GM12864 (cell line): ENCODE results near the gene AFAP1L1.

Source experiments
- DNase-seq: peaks from one replicate; pipeline ENCODE4 v3.0.0-alpha.2; 2011; ENCODE audit warnings: low read depth
- H3K4me3 ChIP-seq: 2 replicates; pipeline ENCODE4 v1.5.1; 2011; ENCODE audit warnings: mild to moderate bottlenecking, low read depth, low read length, control low read depth
- TF ChIP-seq, protein P1 (sequence below): IDR thresholded peaks from 2 replicates; pipeline ENCODE4 v1.5.1; 2011; ENCODE audit warnings: low read depth, mild to moderate bottlenecking, moderate library complexity, low read length, control low read depth, inconsistent platforms; ENCODE audit errors: missing control alignments

The AFAP1L1 gene

GRCh38 chr5:149247726-149248125, 23.9 kb upstream of the AFAP1L1 start:
- TF ChIP-seq, protein P1, sequence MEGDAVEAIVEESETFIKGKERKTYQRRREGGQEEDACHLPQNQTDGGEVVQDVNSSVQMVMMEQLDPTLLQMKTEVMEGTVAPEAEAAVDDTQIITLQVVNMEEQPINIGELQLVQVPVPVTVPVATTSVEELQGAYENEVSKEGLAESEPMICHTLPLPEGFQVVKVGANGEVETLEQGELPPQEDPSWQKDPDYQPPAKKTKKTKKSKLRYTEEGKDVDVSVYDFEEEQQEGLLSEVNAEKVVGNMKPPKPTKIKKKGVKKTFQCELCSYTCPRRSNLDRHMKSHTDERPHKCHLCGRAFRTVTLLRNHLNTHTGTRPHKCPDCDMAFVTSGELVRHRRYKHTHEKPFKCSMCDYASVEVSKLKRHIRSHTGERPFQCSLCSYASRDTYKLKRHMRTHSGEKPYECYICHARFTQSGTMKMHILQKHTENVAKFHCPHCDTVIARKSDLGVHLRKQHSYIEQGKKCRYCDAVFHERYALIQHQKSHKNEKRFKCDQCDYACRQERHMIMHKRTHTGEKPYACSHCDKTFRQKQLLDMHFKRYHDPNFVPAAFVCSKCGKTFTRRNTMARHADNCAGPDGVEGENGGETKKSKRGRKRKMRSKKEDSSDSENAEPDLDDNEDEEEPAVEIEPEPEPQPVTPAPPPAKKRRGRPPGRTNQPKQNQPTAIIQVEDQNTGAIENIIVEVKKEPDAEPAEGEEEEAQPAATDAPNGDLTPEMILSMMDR = no peak
- DNase-seq = no peak
- H3K4me3 ChIP-seq = no peak overlapping the region

GRCh38 chr5:149251546-149251945, 20.1 kb upstream of the AFAP1L1 start:
- H3K4me3 ChIP-seq = no peak overlapping the region
- TF ChIP-seq, protein P1 = no peak
- DNase-seq = no peak

DNA sequence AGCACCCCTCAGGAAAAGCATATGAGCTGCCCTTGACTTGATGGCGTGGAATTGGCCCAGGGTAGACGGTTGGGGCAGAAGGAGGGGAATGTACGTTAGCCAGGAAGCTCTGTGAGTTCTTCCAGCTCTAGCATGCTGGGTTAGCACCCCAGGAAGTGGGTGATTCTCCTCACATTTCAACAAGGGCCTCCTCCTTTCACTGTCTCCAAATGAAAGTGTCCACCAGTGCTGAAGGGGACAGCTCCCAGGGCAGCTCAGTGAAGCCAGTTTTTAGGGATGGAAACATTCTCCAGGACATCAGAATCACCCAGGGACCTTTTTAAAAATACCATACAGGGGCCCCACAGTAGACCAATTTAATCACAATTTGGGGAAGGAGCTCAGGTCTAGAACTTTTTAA, 17.2 kb upstream of the AFAP1L1 start:
- no peak for DNase-seq
- TF ChIP-seq, protein P1 = no peak
- no peak overlapping the region for H3K4me3 ChIP-seq

GRCh38 chr5:149256451-149256850, 15.2 kb upstream of the AFAP1L1 start:
- TF ChIP-seq, protein P1 = no peak
- H3K4me3 ChIP-seq = no peak overlapping the region
- DNase-seq = no peak

GRCh38 chr5:149257131-149257530, 14.5 kb upstream of the AFAP1L1 start:
- H3K4me3 ChIP-seq = no peak overlapping the region
- DNase-seq = no peak
- TF ChIP-seq, protein P1 = no peak

DNA sequence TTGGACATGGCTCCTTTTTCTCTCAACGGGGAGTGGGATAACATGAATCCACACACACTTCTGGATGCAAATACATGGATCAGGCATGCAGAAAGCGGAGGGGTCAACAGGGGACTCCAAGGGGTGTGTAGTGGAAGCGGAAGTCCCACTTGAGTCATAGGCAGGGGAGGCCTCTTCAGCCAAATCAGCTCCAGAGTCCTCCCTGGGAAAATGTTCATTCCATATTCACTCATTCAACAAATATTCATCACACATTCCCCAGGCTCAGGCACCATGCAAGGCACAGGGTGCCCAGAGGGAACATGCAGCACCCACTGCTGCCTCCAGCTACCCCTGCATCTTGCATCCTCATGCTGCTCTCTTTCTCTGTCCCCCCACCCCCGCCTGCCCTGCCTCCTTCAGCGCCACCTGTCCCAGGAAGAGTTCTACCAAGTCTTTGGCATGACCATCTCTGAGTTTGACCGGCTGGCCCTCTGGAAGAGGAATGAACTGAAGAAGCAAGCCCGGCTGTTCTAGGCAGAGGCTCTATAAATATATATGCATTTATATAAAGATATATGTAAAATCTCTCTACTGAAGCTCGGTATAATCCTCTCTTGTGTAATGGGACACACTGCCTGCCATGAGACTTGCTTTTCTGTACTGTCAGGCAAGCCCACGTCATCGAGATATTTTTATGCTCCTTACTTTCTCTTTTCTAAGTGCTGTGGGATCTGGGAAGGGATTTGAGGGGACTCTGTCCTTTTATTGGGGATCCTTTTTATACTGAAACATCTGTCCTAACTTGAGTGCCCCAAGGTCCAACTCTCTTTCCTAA, 13.6 kb upstream of the AFAP1L1 start:
- H3K4me3 ChIP-seq = no peak overlapping the region
- TF ChIP-seq, protein P1 = no peak
- no peak for DNase-seq

- H3K4me3 ChIP-seq = no peak overlapping the region
- TF ChIP-seq, protein P1 = no peak
- no peak for DNase-seq
Observed at GRCh38 chr5:149260761-149261160, 10.9 kb upstream of the AFAP1L1 start.
